NOMO-1 treated with DMSO at 0.1 percent for 48 hours (cell line): ENCODE results near the gene ELOVL1.
"Not testable (repeated sequence)": the region's sequence is repeated elsewhere in the genome, so short reads cannot be mapped to it uniquely, and the experiment has no call there.

Experiments used
- DNase-seq: peaks from one replicate; lab custom pipeline; 2025; ENCODE audit not compliant: unreplicated experiment; lab: John Stamatoyannopoulos, UW

ELOVL1 gene

DNA sequence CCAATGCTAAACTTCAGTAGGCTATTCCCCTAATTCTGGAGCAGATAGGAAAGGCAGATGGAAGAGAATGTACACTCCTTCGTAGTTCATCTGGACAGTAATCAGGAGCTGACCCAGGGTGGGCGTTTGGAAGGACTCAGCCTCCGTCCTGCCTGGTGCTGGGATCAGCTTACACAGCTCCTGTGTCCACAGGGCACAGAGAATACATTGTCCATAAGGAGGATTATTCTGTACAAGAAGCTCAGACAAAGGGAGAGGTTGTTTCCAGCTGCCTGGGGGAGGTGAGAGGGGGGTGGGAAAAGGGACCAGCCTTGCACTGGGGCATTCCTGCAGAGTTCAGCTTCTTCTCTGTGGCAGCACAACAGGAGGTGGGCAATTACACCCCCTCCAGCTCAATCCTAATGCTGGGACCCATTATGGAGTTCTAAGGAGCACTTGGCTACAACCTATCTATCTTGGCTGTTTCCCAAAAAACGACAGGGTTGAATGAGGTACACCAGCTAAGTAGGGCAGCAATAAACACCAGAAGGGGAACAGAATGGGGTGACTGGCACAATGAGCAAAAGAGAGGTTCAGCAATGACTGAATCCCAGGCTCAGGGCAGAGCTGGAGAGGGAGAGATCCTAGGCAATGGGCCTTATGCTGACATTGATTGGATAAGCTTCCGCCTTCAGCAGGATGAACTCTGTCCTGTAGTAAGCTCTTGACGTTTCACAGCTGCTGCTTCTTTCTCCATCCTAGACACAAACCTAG, 14.4 kb upstream of the ELOVL1 start:
- no peak for DNase-seq

DNA sequence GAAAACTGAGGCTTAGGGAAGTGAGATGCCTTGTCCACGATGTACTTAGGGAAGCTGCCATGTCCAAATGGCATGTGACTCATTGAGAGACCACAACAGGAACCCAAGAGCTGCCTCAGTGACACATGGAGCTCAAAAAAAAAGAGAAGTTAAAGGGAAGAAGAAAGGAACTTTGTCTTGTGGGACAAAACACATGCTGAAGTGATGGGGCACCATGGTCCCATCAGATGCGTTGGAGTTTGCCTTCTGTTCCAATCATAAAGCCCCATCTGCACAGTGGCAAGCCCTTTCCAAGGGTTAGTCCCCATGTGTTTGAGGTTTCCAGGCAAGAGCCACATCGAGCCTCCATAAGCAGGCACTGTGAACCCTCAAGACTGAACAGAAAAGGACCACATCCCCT, 13.8 kb upstream of the ELOVL1 start:
- DNase-seq = peak; percentile 60

DNA sequence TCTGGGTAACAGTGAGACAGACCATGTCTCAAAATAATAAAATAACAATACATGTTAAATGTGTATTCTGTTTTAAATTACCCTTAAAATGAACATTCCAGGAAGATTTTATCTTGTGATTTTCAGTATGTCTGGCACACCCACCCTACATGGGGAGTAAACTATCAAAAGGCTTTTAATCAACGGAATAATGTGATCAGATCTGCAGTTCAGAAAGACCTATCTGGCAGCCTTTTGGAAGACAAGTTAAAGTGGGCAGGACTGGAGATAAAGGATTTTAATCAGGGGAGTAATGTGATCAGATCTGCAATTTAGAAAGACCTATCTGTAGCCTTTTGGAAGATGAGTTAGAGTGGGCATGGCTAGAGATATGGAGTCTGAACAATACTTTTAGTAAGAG, 11.7 kb upstream of the ELOVL1 start:
- DNase-seq = no peak

DNA sequence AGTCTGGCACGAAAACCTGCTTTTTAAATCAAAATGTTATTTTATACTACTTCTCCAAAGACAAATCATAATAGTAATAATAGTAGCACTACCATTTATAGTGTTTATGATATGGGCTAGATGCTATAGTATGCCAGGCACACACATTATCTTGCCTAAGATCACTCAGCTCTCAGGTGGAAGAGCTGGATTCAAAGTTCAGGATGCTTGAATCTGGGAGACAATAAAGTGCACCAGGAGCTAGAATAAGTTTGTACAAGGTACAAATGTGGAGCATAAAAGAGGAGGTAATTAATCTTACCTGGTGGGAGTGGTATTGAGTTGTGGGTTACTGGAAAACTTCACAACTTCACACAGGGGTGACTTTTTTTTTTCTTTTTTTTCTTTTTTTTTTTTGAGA, 10.0 kb upstream of the ELOVL1 start:
- no peak for DNase-seq

DNA sequence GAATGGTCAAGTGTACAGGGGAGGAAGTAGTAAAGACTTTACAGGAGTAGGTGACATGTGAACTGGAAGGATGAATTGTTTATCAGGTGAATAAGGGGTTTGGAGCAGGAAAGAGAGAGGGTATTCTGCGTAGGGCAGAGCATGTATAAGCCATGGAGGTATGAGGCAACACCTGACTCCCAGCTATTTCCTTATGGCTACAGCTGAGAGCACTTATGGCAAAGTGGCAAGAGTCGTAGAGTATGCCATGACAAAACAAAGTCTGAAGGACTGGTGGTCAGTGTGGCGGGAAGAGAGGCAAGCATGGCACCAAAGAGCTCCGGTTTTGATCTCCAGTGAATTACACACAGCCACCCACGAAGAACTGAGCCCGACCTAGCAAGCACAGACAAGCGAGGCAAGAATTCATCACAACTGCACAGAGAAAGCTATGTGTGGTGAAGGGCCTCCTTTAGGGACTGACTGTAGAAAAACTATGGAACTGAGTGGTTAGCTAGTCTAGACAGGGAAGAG, 9.0 kb upstream of the ELOVL1 start:
- DNase-seq = no peak

DNA sequence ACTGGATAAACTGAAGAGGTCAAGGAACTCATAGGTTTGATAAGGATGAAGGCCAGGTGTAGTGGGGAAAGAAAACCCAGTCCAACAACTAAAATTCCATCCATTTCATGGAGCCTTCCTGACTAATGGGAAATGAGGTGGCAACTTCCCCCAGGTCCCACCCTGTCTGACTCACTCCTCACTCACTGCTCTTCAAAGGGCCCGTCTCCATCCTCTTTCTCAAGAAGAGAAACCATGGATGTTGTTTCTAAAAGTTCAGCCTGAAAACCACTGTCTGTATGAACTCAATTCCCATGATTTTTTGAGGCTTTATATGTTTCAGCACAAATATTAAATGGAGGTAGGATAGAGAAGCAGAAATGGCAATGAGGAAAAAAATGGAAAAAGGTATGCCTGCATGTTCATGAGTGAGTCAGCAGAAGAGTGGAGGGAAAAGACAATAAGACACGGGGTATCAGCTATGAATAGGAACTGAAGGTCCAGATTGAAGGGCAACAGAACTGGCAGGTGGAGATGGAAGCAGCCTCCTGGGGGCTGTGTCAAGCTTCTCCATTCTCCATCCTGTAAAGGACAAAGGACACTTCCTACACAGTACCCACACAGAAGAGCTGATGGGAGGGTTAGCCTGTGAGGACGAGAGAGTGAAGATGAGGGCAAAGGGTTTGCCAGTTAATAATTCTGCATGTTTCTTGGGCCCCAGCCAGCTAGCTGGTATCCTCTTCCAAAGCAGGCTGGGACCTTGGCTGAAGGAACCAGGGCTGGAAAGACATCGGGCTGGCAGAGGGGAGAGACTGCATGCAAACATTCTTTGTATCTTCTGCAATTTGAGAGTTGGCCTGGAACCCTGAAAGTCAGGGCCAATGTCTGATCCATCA, 5.5 kb upstream of the ELOVL1 start:
- no peak for DNase-seq

DNA sequence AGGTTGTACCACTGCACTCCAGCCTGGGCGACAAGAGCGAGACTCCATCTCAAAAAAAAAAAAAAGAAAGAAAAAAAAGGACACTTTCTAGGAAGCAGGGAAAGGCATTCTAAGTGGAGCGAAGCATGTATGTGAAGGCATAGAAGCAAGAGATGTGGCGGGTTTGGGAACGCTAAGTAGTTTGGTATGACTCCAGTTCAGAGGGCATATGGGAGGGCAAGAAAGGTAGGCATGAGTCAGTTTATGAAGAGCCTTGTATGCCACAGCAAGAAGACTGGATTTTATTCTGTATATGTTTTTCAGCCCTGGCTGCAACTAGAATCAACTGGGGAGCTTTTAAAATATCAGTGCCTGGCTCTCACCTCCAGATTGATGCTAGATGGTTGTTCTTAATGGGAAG, 4.4 kb upstream of the ELOVL1 start:
- DNase-seq = no peak

DNA sequence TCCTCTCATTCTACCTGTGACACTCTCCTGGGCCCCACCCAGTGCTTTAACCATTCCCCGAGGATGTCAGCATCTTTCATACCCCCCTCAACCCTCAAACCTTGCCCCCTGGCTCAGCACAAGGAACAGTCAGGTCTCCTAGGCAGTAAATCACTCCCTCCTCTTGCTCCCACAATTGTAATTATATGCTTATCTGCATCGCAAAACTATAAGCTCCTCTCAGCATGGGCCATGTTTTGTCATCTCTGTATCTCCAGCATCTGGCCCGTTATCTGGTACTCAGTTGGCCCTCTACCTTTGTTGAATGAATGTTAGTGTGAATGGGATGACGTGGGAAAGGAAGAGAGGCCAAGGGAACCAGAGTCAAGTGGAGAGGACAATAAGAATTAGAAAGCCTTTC, 2.8 kb upstream of the ELOVL1 start:
- DNase-seq = no peak

DNA sequence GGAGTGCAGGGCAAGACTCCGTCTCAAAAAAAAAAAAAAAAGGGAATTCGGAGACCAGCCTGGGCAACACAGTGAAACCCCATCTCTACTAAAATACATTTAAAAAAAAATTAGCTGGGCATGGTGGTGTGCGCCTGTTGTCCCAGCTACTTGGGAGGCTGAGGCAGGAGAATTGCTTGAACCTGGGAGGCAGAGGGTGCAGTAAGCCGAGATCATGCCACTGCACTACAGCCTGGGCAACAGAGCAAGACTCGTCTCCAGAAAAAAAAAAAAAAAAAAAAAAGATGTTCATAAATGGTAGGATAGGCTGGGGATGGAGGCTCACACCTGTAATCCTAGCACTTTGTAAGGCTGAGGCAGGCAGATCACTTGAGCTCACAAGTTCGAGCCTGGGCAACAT, 2.0 kb upstream of the ELOVL1 start:
- not testable (repeated sequence) for DNase-seq

DNA sequence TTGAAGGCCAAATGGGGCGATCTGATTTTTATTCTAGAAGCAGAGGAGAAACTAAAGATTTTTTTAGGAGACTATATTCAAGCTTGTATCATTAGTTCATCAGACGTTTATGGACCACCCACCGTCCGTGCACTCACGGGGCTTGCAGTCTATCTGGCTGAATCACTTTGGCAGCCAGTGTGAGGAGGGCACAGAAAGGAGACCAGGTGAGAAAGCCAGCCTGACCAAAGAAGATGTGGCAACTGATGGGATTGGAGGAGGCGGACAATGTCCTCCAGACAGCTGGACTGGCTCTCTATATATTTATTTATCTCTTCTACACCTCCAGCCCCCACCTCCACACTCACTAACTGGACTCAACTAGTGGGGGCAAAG, 822 bp upstream of the ELOVL1 start:
- DNase-seq = no peak

DNA sequence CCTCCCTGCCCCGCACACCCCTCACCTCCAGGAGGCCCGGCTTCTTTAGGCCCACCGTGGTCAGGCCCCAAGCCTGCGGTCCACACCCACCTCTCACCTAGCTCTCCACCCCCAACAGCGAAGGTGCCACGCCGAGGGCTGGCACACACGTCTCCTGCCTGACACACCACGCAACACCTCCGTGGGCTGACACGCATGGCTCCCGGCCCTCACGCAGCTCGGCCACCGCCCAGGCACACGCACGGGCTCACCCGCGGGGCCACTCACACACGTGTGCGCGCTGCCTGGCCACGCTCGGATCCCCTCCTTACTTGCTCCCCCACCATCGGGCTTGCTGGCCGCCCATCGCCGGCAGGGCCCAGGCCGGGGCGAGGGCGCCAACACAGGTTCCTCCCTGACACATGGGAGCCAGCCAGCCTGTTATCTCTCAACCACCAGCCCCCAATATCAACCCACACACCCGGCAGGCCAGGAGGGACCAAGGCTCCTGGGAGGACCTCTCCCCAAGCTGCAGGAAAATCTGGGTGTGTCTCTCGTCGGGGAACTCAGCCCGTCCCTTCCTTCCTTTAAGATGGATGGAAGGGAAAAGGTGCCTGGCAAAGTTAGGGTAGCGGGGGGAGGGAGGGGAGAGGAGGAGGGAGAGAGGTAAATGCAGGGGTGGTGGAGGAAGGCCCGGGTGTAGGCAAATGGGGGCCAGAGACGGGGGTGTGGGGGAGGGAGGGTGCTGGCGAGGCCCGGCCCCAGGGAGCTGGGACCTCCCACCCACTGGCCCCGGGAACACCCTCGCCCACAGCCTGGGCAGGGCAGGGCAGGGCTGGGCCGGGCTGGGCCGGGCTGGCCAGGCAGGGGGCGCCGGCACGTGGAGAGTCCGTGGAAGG, 546 bp downstream of the ELOVL1 start:
- no peak for DNase-seq

DNA sequence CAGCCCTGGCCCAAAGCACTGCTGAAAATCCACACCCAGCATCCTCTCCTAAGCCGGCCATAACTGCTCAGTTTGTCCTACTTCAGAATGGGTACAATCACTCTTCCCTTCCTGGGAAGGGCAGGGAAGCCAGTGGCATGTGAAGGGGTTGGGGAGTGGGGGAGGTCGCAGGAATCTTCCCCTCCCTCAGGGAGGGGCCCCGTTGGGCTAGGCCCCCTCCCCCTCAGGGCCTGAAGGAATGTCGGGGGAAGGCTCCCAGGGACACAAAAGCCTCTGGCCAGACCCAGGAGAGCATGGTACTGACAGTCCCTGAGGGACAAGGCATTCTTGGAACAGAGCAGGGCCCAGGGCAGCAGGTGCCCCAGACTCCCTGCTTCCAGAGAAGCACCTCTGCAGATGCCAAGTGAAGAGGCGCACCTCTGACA, 1.2 kb downstream of the ELOVL1 start:
- DNase-seq = no peak

DNA sequence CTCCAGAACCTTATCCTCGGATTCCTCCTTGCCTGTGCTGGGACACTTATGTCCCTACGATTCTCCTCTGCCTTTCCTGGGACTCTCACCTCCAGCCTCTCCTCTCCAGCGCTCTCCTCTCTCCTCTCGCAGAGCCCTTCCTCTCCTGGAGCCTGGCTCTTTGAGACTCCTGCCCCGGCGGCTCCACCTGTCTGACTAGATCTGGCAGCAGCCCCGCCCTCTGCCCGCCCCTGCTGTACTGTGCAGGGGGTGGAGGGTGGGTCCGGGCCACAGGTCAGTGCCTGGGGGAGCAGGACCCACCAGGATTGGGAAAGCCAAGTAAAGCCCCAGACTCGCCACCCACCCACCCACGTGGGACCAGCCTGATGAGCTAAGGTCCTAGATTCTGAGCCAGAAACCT, 1.6 kb downstream of the ELOVL1 start:
- DNase-seq = no peak

DNA sequence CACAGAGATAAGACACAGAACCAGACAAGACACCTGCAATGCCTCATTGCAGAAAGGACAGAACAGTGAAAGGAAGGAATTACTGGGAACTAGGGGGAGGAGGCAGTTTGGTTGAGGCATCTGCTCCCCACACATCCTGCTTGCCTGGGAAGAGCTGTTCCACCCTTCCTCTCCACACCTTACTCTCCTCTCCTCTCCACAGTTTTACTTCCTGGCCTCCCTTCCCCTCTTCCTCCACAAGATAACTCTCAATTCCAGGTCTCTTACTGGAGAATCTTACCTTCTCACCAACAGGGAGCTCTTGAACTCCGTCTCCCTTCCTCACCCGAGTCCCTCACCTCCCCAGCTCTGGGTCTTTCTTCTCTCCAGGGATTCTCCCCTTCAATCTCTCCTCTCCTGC, 2.1 kb downstream of the ELOVL1 start:
- no peak for DNase-seq

DNA sequence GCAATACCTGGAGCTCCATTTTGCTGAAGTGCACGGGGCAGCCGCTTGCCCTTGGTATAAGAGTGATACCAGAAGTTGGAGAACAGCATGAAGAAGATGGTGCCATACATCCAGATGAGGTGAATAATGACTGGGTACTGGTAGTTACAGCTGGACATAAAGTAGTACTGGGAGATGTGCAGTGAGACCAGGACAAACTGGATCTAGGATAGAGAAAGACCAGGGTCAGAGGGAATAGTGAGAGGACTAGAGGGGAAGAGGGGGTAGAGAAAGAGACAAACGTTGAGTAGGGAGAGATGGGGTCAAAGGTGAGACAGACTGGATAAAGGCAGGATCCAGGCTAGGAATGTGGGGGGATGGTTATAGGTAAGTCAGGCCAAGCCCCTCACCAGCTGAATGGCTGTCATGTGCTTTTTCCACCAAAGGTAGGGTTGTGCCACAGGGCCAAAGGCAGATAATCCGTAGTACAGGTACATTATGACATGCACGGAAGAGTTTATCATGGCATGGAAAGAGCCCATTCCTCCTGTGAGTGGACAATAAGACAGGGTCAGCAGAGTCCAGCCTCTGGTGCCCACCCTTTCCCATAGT, 3.8 kb downstream of the ELOVL1 start:
- no peak for DNase-seq

DNA sequence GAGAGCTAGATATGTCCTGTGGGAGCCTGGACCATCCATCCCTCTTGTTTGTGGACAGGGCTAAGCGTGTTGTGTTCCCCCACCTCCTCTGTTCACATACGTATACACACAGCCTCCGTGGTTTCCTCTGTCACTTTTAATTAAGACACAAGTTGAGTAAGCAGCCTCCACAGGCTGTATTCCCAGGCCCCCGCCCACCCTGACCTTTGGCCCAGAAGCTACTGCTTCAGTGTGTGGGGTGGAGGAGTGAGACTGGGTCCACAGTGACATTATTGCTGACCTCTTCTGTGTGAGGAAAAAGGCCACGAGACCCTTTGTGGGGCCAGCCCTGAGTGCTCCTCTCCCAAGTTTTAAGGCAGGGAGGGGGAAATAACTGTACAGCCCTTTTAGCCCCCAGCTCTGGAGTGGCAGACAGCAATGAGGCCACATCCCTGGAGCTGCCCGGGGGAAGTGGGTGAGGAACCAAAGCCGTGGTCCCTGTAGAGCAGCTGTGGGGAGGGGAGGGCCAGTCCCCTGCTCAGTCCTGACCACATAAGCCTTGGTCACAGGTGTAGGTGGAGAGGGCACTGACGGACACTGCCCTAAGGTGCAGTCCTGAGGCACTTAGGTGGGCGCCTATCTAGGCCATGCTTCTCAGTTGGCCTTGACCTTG, 4.4 kb downstream of the ELOVL1 start:
- DNase-seq = no peak

DNA sequence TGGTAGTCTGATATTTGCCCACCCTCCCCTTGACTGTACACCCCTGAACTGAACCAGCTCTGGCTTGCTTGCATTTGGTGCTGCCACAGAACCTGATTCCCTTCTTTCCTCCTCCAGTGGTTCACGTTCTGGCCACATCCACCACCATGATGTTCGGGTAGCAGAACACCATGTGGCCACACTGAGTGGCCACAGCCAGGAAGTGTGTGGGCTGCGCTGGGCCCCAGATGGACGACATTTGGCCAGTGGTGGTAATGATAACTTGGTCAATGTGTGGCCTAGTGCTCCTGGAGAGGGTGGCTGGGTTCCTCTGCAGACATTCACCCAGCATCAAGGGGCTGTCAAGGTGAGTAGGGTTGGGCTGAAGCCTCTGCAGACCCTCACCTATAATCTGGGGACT, 7.2 kb downstream of the ELOVL1 start:
- no peak for DNase-seq

DNA sequence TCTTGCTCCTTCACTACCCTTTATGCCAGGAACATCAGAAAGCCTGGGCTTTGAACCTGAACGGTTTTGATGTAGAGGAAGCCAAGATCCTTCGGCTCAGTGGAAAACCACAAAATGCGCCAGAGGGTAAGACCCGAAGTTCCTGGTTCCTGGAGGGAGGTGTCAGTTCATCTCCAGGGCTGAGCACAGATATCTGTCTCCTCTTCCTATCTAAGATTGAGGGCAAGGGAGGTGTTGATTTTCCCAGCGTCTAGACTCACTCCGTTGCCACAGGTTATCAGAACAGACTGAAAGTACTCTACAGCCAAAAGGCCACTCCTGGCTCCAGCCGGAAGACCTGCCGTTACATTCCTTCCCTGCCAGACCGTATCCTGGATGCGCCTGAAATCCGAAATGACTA, 8.1 kb downstream of the ELOVL1 start:
- no peak for DNase-seq

DNA sequence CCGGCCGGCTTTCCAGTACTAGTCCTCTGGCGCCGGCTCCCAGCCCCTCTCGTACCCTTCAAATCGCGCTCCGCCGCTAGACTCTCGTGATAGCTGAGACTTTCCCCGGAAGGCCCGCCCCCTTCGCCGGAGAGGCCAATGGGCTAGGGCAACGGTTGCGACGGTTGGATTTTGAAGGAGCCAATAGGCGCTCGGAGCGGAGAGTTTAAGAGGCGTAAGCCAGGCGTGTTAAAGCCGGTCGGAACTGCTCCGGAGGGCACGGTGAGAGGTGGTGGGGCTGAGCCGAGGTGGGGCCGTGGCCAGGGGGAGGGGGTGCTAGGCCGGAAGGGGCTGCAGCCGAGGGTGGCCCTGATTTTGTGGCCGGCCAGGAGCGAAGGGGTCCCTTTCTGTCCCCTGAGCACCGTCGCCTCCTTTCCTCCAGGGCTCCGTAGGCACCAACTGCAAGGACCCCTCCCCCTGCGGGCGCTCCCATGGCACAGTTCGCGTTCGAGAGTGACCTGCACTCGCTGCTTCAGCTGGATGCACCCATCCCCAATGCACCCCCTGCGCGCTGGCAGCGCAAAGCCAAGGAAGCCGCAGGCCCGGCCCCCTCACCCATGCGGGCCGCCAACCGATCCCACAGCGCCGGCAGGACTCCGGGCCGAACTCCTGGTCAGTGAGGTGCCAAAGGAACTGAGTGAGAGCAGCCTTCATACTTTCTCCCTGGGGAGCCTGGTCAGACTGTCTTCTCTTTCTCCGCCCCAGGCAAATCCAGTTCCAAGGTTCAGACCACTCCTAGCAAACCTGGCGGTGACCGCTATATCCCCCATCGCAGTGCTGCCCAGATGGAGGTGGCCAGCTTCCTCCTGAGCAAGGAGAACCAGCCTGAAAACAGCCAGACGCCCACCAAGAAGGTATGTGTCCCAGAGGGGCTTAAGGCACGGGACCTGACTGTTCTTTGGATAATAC, 8.8 kb downstream of the ELOVL1 start, which contains the start of gene CDC20:
Gene CDC20 (plus strand): TSS at position 236 of the 948 bp plus-strand sequence. CDS start 235 bp downstream, at position 471.
- DNase-seq = peak; percentile 99
